GM21717 (cell line): ENCODE measurements around the gene GLTPD2.

ENCODE experiments used
- ATAC-seq: cut with Tn5 transposase; IDR thresholded peaks from one replicate; pipeline ENCODE4 v1.9.1; 2021; ENCODE audit warnings: mild to moderate bottlenecking, moderate library complexity; ENCODE audit not compliant: unreplicated experiment

GLTPD2 gene

DNA sequence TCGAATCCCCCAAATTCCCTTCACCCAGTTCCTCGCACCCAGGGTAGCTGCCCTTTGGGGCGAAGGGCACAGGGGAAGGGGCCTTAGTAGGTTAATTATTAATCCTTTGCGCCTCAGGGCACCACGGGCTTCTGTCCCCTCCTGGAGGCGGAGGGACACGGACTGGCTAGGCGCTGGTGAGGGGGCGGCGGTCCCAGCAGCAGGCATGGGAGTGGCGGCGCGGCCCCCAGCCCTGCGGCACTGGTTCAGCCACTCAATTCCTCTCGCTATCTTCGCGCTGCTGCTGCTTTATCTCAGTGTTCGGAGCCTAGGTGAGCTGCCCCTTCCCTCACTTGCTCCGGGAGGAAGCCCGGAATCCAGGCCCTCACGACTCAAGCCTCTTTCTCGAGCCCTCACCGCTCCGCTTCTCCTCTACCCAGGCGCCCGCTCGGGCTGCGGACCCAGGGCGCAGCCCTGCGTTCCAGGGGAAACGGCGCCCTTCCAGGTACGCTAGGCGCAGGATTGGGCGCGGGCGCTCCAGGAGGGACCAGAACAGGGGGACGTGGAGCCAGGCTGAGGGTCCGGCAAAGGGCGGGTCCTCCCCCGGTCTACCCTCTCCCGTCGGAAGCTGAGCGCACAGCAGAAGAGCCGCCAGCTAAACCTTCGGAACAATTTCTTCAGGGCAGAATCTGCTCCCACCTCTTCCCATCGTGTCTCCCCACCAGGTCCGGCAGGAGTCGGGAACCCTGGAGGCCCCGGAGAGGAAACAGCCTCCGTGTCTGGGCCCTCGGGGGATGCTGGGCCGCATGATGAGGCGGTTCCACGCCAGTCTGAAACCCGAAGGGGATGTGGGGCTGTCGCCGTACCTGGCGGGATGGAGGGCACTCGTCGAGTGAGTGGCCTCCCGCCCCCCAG lies at the start of gene GLTPD2:
Gene GLTPD2, plus strand, starts transcription at position 158 of the 894 bp plus-strand sequence. Its CDS starts 48 bp downstream, at position 206.
- peak; percentile 14 for ATAC-seq

DNA sequence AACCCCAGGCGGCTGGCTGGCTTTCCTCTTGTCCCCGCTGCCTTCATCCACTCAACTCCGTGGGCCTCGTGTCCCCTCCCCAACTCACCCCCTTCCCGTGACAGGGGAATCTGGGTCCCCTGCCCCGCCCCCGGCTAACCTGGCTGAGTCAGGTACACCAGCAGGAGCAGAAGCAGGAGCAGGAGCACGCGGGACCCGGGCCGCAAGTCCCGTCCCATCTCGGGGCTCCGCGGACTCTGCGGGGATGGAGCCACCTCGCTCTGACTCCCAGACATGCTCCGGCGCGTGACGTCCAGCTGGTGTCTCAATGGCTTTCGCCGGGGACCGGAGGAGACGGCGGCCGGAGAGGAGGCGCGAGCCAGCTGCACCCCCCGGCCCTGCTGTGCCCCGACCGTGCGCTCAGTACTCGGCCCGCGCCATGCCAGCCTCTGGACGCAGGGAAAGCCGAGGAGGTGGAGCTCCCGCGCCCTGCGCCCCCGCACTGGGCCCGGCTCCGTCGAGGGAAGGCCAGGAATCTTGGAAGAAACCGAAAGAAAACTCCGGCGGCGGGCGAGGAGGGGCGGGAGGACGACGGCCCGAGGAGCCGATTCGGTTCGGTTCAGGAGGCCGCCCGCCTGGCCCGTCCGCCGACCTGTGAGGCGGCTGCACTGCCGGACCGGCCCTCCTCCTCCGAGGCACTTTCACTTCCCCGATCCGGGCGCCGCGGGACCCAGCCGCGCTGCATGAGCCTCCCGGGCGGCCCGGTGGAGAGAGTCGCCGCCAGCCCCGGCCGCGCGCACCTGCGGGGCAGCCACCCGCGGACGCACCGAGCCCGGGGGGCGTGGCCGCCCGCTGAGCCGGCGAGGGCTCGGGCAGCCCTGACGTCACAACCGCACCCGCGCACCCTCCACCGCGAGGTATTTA lies 49.4 kb upstream of the GLTPD2 start, which contains the start of the genes CXCL16 and ZMYND15:
Gene CXCL16, minus strand, starts transcription at position 807 of the 903 bp plus-strand sequence. Its CDS starts 589 bp downstream, at position 218.
Gene ZMYND15, plus strand, starts transcription at position 712 of the 903 bp plus-strand sequence. CDS start 716 bp downstream, outside the sequence.
- no peak for ATAC-seq

DNA sequence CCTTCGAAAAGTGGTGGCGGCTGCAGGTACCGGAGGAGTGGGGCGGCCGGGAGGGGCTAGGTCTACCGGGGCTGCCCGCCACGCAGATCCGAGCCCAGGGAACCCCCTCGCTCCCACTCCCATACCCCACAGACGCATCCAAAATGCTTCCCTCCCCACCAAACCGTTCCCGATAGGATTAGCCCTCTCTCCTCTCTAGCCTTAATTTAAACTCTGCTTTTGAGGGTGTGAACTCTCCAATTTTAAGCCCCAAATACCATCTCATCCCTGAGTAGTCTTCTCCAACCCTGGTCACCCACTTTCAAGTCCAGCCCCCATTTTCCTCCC lies 48.8 kb upstream of the GLTPD2 start:
- ATAC-seq = no peak

- no peak for ATAC-seq
Measured at GRCh38 chr17:4740584-4740983, 48.2 kb upstream of the GLTPD2 start.

GRCh38 chr17:4741544-4741943 lies 47.2 kb upstream of the GLTPD2 start:
- ATAC-seq = no peak

GRCh38 chr17:4742133-4742532 lies 46.6 kb upstream of the GLTPD2 start:
- no peak for ATAC-seq

DNA sequence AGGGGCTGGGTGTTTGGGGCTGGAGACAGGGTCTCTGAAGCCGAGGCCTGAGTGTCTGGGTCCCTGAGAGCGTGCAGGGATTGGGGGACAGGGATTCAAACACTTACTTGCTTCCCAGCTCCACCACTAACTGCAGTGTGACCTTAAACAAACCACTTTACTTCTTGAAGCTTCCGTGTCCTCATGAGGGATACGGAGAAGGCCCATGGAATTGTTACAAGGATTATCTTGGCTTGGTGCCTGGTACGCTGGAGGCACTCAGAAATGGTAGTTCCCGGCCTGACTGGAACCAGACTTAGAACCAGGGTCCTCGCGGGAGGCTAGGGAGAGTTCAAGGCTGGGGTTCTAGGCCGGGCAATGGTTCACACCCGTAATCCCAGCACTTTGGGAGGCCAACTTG lies 46.1 kb upstream of the GLTPD2 start:
- no peak for ATAC-seq

DNA sequence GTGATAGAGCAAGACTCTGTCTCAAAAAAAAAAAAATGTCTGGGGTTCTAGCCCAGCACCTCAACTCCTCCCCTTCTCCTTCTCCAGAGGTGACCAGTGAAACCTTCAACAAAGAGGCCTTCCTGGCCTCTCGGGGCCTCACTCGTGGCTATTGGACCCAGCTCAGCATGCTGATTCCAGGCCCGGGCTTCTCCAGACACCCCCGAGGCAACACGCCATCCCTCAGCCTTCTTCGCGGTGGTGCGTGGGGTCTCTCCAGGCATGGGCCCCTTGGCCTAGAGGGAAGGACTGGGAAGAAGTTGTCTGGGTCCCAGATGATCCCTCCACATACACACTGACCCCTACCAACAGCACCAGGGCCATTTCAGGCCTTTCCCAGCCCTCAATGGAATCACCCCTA lies 45.5 kb upstream of the GLTPD2 start:
- no peak for ATAC-seq

- no peak for ATAC-seq
Measured at GRCh38 chr17:4743898-4744297, 44.9 kb upstream of the GLTPD2 start.

GRCh38 chr17:4744999-4745969 lies 43.5 kb upstream of the GLTPD2 start:
- no peak for ATAC-seq

- ATAC-seq = no peak
Measured at GRCh38 chr17:4747847-4748246, 40.9 kb upstream of the GLTPD2 start.

DNA sequence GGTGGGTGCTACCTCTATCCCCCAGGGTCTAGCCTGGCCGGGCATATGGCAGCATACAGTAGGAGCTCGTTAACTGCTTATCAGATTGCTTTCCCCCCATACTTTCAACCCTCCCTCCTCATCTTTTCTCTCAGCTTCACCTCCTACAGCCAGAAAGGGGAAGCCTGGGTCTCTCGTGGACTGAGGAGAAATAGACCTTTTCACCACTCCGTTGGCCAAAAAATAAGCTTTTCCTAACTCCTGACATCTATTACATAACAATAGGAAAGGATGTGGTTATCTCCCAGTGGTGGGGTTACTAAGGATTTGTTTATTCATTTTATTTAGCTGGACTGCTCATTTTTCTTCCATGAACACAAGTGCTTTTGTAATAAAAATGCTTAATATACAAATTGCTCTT lies 40.1 kb upstream of the GLTPD2 start:
- ATAC-seq = no peak

DNA sequence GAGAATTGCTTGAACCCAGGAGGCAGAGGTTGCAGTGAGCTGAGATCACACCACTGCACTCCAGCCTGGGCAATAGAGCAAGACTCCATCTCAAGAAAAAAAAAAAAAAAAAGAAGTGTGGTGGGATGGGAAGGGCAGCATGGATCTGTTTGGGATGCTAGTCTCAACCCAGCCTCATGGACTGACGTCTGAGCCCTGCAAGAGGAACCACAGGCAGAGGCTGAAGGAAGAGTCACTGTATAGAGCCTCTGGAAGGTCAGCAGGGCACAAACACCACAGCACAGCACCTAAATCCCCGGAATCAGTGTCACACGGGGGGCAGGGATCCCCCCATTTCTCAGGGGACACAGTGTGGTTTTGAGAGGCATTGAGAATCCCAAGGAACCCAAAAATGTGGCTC lies 38.2 kb upstream of the GLTPD2 start:
- ATAC-seq = no peak

DNA sequence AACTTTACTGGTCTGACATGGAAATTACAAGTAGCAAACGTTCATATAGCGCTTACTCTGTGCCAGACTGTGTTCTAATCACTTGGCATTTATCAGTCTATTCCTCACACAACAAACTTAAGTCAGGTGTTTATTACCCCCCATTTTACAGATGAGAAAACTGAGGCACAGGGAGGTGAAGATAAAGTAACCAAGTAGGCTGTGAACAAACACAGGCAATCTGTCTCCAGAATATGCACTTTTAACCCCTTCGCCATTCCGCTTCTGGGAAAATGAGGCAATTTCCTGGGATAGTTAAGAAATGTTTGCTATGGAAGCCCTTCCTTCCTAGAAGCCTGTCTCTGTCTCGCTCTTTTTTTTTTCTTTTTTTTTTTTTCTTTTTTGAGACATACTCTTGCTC lies 36.8 kb upstream of the GLTPD2 start:
- ATAC-seq = no peak

DNA sequence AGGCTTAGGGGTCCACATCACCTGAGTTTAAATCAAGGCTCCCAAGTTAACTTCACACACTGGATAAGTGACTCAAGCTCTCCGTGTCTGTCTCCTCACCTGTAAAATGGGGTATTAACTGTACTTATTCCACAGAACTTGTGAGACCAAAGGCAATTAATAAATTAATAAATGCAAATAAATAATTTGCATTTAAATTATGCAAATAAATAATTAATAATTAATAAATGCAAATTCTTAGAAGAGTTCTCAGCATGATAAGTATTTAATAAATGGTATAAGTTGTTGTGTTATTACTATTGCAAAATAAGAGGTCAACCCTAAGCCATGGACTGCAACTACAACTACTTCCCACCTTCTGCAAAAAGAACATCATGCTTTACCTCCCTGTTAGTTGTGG lies 35.4 kb upstream of the GLTPD2 start:
- no peak for ATAC-seq

- no peak for ATAC-seq
Measured at GRCh38 chr17:4759776-4760236, 29.0 kb upstream of the GLTPD2 start.

GRCh38 chr17:4764595-4764994 lies 24.2 kb upstream of the GLTPD2 start:
- no peak for ATAC-seq

DNA sequence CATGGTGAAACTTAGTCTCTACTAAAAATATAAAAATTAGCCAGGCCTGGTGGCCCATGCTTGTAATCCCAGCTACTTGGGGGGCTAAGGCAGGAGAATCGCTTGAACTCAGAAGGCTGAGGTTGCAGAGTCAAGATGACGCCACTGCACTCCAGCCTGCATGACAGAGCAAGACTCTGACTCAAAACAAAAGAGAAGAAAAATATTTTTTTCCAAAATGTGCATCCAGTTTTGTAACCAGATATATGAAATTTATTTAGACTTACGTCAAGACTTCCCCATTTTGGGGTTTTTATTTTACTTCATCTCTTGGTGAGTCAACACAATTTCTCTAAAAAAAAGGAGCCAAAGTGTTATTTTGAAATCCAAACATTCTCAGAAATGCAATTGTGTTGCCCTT lies 22.6 kb upstream of the GLTPD2 start:
- ATAC-seq = no peak

- ATAC-seq = no peak
Measured at GRCh38 chr17:4766723-4767122, 22.0 kb upstream of the GLTPD2 start.

DNA sequence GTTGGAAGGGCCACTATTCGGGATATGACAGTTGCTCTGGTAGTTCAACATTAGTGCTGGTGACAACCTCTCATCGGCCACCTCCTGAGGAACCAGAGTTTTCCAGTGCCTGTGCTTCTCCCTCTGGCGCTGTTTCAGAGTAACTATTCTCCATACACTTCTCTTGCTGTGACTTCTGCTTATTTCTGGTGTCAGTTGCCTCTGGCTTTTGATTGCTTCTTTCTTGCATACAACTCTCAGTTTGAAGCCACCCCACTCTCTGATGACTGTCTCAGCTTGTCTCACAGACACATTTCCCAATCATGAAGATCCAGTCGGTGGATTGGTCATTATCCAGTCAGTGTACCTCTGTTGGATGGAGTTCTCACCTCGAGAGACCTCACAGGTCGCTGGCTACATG lies 20.5 kb upstream of the GLTPD2 start:
- no peak for ATAC-seq
